HG02678 (cell line): ENCODE results near the gene YWHAH.

Experiments used
- ATAC-seq: cut with Tn5 transposase; IDR thresholded peaks from one replicate; pipeline ENCODE4 v1.9.1; 2021; ENCODE audit warnings: mild to moderate bottlenecking, moderate library complexity; ENCODE audit not compliant: unreplicated experiment

Gene YWHAH

DNA sequence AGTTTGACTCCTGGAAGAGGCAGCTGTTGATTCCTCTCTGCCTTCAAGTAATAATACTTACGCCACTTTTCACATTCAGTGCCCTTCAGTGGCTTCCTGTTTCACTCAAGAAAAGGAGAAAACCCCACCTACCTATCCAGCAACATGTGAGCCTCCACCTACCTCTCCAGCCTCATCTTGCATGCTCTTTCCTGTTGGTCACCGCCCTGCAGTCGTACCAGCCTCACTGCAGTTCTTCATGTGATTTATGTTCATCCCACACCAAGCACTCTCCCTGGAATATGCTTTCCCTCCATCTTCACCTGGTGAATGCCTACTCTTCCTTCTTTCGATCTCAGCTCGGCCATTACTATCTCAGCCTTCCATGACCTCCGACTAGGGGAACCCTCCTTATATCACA, 21.8 kb upstream of the YWHAH start:
- no peak for ATAC-seq

DNA sequence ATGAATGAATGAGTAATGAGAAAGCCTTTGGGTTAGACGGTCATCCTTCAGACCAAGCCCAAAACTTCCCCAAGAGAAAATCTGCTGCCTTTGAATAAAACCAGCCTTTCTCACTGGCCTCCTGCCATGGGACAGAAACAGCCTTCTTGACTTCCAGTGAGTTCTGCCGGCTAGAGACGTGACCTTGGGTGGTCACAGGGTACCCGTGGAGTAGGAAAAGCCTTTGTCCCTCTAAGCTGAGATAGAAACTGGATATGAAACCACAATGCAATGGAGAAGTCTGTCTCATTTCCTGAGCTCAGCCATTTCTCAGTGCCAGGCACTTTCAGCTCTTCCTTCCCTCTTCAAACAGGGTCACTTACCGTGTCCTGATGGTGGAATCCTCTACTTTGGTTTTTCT, 21.2 kb upstream of the YWHAH start:
- ATAC-seq: no peak

DNA sequence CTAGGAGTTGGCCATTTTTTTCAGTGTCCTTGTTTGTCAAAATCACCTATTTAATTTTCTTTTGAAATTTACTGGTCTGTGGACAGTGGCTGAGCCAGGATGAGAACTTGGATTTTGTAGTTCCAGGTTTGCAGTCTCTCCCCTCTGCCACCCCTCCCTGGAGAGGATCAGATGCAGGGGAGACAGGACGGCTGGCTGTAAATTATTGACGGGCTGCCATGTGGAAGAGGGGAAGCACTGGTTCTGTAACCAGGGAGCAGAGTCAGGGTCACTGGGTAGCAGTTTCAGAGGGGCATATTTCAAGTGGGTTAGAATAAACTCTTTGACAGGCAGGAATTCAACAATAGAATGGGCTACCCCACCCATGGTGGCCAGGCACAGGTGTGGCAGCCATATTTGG, 20.6 kb upstream of the YWHAH start:
- no peak for ATAC-seq

DNA sequence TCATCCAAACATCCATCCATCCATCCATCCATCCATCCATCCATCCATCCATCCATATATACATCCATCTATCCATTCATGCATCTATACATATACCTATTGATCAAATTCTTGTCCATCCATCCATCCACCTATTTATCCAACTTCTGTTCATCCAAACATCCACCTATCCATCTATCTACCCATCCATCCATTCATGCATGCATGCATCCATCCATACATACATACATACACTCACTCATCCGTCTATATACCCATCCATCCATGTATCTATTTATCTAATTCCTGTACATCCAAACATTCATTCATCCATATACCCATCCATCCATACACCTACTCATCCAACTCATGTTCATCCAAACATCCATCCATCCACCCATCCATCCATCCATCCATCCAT, 19.3 kb upstream of the YWHAH start:
- ATAC-seq: no peak

DNA sequence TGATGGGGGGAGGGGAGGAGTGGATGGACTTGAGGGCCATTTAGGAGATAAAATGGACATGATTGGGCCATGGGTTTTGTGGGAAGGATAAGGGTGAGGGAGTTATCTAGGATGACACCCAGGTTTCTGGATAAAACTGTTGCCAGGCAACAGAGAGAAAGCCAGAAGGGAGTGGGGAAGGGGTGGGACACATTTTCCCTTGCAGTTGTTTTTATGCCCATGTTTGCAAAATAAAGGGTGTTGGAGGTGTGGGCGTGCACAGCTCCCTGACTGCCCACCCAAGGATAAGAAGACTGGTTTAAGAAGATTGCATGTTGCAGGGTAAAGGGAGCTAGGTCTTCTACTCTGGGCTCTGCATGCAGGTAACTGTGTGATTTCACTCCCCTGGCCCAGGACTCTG, 18.3 kb upstream of the YWHAH start:
- ATAC-seq: no peak

DNA sequence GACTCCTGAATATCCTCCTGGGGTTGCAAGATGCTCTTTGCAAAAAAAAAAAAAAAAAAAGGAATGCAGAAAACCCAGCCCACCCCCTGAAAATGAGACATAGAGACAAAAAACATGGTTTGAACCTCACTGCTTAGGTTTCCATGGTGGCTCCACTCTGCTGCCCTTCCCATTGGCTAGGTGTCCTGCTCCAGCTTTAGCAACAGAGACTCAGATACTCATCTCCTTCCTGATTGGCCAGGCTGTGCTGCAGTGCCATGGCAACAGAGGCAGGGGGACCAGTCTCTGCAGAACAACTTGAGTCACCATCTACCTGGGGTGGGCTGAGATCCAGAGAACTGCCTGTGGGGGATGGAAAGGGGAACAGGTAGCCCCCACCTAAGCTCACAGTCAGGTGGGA, 17.4 kb upstream of the YWHAH start:
- no peak for ATAC-seq

DNA sequence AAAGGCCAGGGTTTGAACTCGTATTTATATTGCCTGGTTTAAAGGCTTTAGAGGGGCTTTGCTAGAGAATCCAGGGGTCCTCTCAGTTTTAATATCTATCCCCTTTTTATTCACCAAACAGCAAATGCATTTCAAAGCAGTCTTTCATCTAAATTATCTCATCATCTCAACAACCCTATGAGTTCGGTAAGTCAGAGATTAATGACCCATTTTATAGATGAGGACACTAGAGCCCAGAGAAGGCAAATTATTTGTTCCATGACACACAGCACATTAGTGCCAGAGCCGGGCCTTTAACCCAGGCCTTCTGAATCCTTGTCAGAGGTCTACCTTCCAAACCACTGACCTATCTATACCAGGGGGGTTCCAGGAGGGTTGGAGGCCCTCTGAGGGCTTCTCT, 16.8 kb upstream of the YWHAH start:
- no peak for ATAC-seq

DNA sequence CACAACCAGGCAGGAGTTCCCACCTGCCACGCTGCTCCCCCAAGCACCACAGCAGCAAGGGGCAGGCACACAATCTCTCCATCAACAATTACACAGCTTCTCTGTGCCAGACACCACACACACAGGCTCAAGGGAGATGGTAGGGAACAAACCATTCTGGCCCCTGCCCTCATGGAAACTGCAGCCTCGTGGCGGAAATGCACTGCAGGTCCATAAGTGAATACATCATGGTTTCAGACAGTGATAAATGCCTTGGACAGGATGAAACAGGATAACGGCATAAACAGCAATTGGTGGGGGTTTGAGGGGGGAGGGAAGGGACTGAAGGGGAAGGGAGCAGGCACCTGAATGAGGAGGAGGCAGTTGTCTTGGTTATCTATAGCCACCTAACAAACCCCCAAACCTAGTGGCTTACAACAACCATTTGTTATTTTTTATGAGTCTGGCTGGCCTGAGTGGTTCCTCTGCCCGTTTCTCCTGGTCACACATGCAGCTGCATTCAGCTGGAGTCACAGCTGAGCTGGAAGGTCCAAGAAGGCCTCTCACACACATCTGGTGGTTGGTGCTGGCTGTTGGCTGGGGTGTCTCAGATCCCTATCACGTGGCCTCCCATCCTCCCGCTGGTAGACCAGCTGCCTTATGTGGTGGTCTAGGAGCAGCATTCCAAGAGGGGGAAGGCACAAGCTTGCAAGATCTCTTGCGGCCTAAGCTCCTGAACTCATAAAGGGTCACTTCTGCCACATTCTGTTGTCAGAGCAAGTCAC, 15.0 kb upstream of the YWHAH start:
- ATAC-seq: no peak

DNA sequence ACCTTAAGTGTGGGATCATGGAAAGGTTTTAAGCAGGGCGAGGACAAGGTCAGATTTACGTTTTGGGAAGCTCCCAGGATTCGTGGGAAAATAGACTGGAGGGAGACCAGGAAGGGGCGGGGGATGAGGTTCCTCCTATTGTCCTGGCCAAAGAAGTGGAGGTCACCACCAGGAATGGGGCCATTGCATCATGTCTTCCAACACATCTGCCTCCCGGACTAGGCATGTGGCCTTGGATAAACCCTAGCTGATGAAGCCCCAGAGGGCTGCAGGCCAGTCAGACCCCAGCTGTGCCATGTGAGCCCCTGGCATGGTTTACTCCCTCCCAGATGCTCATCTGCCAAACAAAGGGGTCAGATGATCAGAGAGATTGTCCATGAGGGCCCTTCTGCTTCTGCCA, 11.5 kb upstream of the YWHAH start:
- ATAC-seq: no peak

DNA sequence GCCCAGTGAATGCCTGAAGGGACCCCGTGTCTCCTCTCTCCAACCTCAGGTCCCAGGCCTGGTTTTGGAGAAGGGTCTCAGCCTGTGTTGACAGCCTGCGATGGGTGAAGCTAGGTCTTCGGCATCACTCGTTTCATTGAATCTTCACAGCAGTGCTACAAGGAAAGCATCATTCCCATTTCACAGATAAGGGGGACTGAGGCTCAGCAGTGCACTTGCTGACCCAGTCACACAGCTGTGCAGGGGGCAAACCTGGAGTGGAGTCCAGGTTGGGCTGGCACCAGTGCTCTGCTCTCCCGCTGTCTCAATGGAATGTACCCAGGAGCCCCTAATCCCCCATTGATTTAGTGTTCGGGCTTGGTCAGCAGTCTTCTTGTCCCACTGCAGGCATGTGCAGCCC, 10.9 kb upstream of the YWHAH start:
- no peak for ATAC-seq

DNA sequence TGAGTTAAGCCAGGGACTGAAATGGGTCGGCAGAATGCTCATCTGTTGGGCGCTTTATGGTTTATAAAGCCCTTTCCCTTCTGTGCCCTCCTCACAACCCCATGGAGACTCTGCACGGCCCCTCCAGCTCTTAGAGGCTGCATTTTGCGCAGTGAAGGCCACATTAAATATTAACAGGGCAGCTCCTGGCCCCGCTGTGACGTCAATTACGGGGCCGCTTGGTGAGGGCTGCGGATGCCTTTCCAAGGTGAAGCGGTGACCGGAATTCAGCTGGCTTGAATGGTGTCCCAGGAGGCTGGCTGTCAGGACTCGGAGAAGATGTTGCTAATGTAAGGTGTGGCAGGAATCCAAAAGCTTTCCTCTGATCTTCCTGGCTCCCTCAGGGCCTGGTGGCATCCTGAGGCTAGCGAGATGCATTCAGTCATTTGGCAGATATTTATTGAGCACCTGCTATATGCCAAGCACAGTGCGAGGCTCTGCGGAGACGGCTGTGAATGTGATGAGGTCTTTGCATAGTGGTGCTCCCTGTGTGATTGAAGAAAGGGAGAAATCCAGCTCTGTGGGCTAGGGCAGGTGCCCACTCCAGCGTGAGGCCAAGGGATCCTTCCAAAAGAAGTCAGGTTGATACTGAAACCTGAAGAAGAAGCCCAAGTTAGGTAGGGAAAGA, 10.4 kb upstream of the YWHAH start:
- ATAC-seq: no peak

DNA sequence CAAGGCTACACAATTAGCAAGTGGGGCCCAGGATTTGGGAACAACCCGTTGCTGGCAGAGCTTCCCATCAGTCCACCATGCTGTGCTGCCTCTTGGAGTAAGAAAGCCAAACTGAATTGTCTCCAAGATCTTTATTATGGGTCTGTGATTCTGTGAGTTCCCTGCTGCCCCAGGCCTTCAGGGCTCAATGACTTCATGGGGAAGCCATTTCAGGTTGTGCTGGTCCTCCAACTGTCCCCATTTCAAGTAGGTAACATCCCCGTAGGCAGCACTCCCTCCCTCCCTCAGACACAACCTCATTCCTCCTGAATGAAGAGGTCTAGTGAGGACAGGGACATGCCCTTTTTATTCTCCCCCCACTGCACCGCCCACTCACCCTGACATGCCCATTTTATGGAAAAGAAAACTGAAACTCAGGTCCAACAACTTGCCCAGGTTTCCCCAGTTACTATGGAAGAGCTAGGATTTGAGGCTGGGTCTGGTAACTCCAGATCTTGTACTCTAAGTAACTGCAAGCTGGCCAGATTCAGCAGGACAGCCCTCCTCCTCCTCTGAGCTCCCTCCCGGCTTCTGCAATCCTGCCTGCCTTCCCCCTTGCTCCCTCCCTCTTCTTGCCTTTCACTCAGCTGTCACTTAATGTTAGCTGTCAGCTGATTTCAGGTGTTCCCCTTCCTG, 8.2 kb upstream of the YWHAH start:
- no peak for ATAC-seq

DNA sequence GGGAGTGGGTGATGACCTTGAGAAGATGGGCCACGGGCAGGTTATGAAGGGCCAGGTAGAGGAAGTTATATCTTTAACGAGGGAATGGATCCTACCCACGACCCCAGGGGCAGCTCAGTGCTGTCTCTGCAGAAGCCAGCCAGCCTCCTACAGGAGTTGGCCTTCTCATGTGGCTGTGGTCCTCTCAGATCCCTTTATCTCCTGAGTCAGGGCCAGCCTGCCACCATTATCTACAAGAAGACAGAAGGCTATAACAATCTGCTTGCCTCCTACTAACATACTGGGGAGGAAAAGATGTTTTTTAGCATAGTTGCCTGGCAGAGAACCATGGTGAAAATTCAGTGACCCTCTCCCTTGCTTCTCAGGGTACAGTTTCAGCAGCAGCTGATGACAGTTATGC, 7.0 kb upstream of the YWHAH start:
- ATAC-seq: no peak

DNA sequence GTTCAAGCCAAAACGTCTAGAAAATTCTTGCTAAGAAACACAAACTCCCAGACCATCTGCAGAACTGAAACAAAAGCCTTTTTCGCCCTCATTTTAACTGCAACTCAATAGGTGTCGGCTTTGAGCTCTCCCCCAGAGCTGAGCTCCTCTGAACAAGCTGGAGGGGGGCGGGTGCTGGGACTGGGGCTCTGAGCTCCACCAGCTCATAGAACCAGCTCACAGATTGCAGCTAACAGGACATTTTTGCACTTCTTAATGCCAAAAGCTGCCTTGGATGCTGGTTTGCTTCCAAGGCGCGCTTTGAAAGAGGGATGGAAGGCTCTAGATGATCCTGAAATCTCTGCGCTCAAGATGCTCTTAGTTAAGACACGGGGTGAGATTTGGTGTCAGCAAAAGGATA, 6.0 kb upstream of the YWHAH start:
- no peak for ATAC-seq

DNA sequence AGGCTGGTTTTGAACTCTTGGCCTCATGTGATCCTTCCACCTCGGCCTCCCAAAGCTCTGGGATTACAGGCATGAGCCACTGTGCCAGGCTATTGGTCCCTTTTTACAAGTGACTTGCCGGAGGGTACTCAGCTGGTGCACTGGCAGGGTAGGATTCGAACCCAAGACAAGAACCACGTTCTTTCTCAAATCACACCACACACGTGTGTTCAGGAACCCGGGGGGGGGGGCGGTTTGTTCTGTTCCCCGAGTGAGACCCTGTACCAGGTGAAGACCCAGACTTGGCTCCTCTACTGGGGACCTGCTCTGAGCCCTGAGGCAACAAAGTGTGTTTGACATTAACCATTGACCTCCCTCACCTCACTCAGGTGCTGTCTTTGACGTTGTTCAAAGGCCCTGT, 3.8 kb upstream of the YWHAH start:
- ATAC-seq: no peak

DNA sequence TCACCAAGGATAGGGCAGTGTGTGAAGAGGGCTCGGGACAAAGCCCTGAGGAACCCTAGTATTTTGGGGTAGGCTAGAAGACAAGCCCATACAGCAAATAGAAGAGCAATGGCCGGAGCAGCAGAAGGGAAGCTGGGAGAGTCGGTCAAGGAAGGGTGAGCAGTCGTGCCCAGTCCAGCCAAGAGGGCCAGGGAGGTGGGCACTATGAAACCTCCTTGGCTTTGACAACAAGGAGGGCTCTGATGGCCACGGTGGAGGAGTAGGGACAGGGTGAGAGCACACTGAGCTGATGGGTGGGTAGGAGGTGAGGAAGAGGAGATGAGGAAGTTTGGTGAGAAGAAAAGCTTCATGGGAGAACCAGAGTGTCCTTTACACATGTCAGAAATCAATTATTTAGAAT, 2.2 kb upstream of the YWHAH start:
- ATAC-seq: no peak

DNA sequence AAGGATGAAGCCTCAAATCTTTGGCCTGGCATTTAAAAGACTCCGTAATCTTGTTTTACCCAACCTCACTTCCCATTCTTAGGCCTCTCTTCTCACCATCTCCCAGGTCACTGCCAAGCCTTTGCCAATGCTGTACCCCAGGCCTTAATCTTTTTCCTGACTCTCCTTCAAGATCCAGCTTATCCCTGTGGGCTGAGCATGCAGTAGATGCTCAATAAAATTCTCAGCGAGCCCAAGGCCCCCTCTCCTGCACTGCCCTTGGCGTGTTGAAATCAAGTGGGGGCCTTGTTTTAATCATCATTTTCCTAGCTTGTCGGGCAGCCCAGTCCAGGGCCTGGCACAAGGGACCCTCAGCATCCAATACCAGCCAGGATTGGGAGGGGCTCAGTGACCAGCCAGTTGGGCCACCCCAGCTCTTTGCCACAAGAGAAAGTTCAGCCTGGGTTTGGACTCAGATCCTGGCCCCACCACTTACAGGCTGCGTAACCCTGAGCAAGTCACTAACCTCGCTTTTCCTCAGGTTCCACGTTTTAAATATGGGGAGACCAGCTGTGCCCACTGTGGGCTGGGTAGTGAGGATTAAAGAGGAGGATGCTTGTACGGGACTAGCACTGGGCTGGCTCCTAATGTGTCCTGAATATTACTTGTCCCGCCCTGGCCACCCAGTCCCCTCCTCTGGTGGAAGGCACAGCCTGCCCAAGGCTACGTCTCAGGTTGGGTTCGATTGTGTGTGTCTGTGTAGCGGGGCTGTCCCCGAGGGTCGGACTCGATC, 943 bp upstream of the YWHAH start:
- no peak for ATAC-seq

DNA sequence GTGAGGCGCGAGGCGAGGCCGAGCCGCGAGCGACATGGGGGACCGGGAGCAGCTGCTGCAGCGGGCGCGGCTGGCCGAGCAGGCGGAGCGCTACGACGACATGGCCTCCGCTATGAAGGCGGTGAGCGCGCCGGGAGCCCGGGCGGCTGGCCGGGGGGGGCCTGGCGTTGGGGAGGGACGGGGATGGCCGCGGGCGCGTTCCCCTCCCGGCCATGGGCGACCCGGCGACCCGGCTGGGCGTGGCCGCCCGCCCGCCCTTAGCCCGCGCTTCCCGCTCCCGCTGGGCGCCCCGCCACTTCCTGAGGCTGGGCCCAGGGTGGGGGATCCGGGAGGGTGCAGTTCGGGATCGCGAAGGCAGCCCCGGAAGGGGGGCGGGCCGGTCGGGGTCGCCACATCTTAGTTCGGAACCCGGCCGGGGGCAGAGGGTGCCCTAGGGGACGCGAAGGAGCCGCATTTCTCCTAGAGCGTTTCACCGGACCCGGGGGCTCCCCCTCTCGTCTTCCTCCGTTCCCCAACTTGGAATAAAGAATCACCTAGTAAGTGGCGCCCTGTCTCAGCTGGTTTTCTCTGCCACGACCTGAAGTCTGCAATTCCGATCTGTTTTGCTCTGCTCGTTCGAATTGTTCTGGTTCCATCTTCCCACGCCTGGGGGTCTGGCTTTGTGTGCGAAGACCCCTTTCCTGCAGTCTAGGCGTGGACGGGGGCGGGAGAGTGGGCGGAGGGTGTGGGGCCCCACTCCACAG, 536 bp downstream of the YWHAH start:
- ATAC-seq: peak; percentile 20

DNA sequence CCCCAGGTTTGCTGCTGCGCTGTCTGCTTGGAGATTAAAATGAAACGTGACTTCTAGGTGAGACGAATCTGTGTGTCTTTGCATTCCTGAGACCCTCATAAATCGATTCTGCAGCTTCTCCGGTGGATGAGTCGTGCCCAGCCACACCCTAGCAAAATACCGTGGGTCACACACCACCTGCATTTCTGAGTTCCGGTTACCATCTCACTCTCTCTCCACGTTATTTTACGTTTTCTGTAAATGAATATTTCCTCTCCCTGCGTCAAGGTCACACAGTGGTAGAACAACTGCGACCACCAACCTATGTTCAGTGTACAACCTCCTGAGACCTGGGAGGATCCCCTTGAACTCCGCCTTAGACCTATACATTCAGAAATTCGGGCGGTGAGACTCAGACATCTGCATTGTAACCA, 1.1 kb downstream of the YWHAH start:
- ATAC-seq: no peak

DNA sequence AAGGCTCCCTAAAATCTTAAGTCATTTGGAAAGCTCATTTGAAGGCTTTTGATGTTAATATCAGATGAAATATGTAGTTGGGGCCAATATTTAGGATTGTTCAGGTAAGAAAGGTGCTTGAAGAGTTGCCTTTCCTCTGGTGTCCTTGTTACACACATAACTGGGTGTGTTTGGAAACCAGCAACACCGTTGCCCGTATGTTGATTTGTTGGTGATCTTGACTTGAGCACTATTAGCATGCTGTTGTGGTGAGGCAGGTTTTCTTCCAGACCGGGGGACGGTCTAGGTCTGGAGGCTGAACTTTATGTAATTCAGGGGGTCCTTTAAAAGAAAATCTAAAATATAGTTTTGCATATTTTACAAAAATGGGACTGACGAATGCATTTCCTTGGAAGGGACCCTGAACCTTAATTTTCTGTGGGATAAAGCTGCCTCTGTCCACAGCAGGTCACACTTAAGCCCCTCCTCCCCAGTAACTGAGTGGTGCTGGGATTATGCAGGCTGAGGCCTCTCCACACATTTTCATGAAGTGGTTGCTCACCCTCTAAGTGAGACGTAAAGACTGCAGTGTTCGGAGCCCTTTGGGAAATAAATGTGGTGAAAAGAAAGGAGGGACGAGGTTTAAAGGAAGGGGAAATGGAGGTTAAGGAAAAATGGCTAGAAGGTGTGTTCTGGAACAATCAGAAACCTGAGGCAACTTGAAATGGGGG, 1.8 kb downstream of the YWHAH start:
- ATAC-seq: no peak
